Esophagus muscularis mucosa (tissue), 3 donors: ENCODE data around the gene WAC.

Source experiments
- CTCF ChIP-seq, 3 experiments: fragments of 200-600 bp in 2 of 3; fragments of 450-650 bp in 1 of 3; sonication (generic) in 2 of 3; IDR thresholded peaks; one replicate each; pipeline ENCODE4 v1.5.1; 2017 to 2019; ENCODE audit warnings: antibody characterized with exemption in 3 of 3, mild to moderate bottlenecking in 2 of 3, moderate library complexity in 1 of 3
- POLR2AphosphoS5 ChIP-seq, 2 donors: sonication (generic); formaldehyde crosslinking; IDR thresholded peaks; one replicate each; pipeline ENCODE4 v1.6.1; 2017; ENCODE audit warnings: antibody characterized with exemption in 2 of 2

DNA sequence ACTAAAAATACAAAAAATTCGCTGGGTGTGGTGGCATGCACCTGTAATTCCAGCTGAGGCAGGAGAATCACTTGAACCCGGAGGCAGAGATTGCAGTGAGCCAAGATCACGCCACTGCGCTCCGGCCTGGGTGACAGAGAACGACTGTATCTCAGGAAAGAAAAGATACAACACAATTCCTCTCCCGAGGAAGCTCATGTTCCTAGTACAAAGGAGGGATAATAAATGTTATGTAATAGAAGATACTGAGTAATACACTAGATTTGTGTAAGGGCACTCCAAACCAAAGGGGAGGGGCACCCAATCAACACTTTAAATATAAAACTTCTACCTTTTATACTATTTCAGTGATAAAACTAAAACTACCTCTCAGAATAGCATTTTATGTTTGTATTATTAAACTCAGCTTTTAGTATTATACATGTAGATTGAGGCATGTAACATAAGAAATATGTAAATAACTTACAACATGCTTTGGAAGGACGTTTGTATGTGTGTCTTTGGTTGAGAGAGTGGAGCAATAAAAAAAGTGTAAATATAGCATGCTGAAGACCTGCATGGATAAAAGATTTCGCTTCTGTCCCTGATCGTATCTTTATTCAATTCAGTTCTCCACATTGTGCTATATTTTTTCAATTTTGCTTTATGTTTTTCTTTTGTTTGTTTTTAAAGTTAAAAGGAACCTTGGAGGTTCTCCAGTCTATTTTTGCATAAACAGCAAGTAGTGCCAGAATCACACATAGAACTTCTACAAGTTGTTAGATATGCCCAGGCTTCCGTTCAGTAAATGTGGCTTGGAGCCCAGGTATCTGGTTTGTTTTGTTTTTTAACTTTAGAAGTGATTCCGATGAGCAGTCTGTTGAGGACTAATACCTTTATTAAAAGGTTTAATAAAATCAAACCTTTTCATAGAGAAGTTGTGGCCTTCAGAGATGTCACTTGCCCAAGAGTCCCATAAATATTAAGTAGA lies 71.9 kb downstream of the WAC start:
- TF ChIP-seq POLR2AphosphoS5 (IDR thresholded peaks at IDR 0.05) (no peak), CTCF (IDR thresholded peaks at IDR 0.05) (no peak)
